Measurements from ENCODE around the gene PUS10.

The PUS10 gene

DNA sequence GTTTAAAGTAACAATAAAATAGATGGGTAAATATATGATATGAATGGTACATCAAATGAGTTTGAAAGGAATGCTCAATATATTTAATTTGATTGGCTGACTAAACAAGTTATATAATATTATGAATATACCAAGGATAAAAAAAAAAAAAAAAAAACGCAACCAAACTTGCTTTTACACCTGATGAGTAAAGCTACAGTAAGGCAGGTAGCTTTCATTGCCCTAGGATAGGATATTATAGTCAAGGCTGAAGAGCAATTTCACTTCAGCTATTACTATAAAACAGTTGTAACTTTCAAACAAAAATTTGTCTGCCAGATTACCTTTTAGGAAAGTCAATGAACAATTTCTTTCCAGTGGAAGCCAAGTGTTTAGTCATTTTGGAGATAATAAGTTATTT is 57.3 kb downstream of the PUS10 start:
- no peak for TF ChIP-seq CTCF (conservative IDR thresholded peaks at IDR 0.05; ENCODE audit: low read length)
- H3K4me3 ChIP-seq (ENCODE audit: low read length), result no peak overlapping the region
- no peak for DNase-seq (ENCODE audit: low read depth)

- TF ChIP-seq CTCF (conservative IDR thresholded peaks at IDR 0.05; ENCODE audit: low read length), result no peak
- no peak for DNase-seq (ENCODE audit: low read depth)
- no peak overlapping the region for H3K4me3 ChIP-seq (ENCODE audit: low read length)
Observed at GRCh38 chr2:60959501-60959900, 58.6 kb downstream of the PUS10 start.

GRCh38 chr2:60958800-60959199 is 59.3 kb downstream of the PUS10 start:
- no peak for TF ChIP-seq CTCF (conservative IDR thresholded peaks at IDR 0.05; ENCODE audit: low read length)
- H3K4me3 ChIP-seq (ENCODE audit: low read length), result no peak overlapping the region
- DNase-seq (ENCODE audit: low read depth), result peak; percentile 64

DNA sequence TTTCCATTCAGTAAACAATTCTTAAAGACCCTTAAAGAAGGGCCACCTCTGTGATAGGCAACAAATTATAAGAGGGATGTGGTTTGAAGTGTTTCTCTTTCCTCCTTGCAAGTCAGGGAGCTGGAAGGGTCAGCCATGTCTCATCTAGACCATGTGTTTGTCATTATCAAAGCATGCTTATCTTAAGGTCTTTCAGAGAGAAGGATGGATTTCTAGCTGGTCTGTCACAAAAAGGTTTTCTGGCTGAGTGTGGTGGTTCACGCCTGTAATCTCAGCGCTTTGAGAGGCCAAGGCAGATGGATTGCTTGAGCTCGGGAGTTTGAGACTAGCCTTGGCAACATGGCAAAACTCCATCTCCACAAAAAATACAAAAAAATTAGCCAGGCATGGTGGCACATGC is 59.7 kb downstream of the PUS10 start:
- peak; percentile 53 for DNase-seq (ENCODE audit: low read depth)
- no peak for TF ChIP-seq CTCF (conservative IDR thresholded peaks at IDR 0.05; ENCODE audit: low read length)
- H3K4me3 ChIP-seq (ENCODE audit: low read length), result no peak overlapping the region

GRCh38 chr2:60957643-60958042 is 60.4 kb downstream of the PUS10 start:
- no peak for DNase-seq (ENCODE audit: low read depth)
- H3K4me3 ChIP-seq (ENCODE audit: low read length), result no peak overlapping the region
- no peak for TF ChIP-seq CTCF (conservative IDR thresholded peaks at IDR 0.05; ENCODE audit: low read length)

GRCh38 chr2:60957224-60957623 is 60.8 kb downstream of the PUS10 start:
- TF ChIP-seq CTCF (conservative IDR thresholded peaks at IDR 0.05; ENCODE audit: low read length), result no peak
- no peak overlapping the region for H3K4me3 ChIP-seq (ENCODE audit: low read length)
- no peak for DNase-seq (ENCODE audit: low read depth)

GRCh38 chr2:60954139-60954538 is 63.9 kb downstream of the PUS10 start:
- no peak for TF ChIP-seq CTCF (conservative IDR thresholded peaks at IDR 0.05; ENCODE audit: low read length)
- H3K4me3 ChIP-seq (ENCODE audit: low read length), result no peak overlapping the region
- no peak for DNase-seq (ENCODE audit: low read depth)

Measured in AG10803 (cell line).